ENCODE measurements around the gene SRSF12.
A peak's percentile ranks its signal among the peaks of the same experiment; 100 is the strongest.

The SRSF12 gene

DNA sequence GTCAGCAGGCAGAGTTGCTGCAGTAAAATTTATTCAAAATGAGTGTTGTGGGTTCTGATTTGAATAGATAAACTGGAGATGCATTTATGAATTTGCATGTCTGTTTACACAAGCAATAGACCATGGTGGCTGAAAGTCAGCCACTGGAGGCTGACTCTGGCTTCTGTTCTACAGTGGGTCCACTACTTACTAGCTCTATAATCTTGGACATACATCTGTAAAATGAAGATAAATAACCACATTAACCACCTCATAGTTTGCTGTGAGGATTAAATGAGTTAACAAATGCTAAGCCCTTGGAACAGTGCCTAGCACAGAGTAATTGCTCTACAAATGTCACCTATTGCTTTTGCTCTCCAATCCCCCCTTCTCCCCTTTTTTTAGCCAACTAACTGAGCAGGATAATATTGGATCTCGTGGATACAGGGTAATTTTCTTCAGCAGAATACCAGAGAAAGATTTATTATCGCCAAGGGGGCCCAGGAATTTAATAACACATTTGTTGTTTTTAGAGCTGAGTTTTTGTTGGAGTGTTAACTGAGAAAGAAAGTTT, 26.6 kb upstream of the SRSF12 start:
- peaks cover 2% of the 10 kb centered on the region for H4K20me1 ChIP-seq (ENCODE audit: insufficient read depth, low read length, poor library complexity, severe bottlenecking)
- H3K4me3 ChIP-seq (ENCODE audit: low read length, poor library complexity, severe bottlenecking) = peak overlapping the region; percentile 97
- no peak for TF ChIP-seq EZH2phosphoT487 (IDR thresholded peaks at IDR 0.05; ENCODE audit: borderline replicate concordance)
- TF ChIP-seq, protein P1, sequence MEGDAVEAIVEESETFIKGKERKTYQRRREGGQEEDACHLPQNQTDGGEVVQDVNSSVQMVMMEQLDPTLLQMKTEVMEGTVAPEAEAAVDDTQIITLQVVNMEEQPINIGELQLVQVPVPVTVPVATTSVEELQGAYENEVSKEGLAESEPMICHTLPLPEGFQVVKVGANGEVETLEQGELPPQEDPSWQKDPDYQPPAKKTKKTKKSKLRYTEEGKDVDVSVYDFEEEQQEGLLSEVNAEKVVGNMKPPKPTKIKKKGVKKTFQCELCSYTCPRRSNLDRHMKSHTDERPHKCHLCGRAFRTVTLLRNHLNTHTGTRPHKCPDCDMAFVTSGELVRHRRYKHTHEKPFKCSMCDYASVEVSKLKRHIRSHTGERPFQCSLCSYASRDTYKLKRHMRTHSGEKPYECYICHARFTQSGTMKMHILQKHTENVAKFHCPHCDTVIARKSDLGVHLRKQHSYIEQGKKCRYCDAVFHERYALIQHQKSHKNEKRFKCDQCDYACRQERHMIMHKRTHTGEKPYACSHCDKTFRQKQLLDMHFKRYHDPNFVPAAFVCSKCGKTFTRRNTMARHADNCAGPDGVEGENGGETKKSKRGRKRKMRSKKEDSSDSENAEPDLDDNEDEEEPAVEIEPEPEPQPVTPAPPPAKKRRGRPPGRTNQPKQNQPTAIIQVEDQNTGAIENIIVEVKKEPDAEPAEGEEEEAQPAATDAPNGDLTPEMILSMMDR (conservative IDR thresholded peaks at IDR 0.05; ENCODE audit: low read length) = no peak
- no peaks in the 10 kb centered on the region for H3K9me3 ChIP-seq (ENCODE audit: insufficient read depth, low read depth, low read length)
- H3K4me1 ChIP-seq (ENCODE audit: insufficient read depth, low read length, poor library complexity, severe bottlenecking) = peaks cover 46% of the 10 kb centered on the region
- H3K27me3 ChIP-seq (ENCODE audit: insufficient read depth, low read length, poor library complexity, severe bottlenecking) = no peaks in the 10 kb centered on the region
- no peaks in the 10 kb centered on the region for H3K36me3 ChIP-seq (ENCODE audit: insufficient read depth, low read length)
- H3K9me2 ChIP-seq (replicated peaks; ENCODE audit: low read depth, low read length) = no peaks in the 10 kb centered on the region
- peaks cover 32% of the 10 kb centered on the region for H3K79me2 ChIP-seq (ENCODE audit: insufficient read depth, low read length)
- H3K9ac ChIP-seq (ENCODE audit: low read depth, low read length, poor library complexity, severe bottlenecking) = peak overlapping the region; percentile 86
- H3F3A ChIP-seq (ENCODE audit: low read depth) = 0 out of 2 replicates have a peak, but pooled peaks cover 4% of the 10 kb centered on the region
- peak overlapping the region; percentile 77 for H3K4me2 ChIP-seq (ENCODE audit: low read depth, low read length, poor library complexity, severe bottlenecking)
- no peak overlapping the region for H2AFZ ChIP-seq (ENCODE audit: low read length)

DNA sequence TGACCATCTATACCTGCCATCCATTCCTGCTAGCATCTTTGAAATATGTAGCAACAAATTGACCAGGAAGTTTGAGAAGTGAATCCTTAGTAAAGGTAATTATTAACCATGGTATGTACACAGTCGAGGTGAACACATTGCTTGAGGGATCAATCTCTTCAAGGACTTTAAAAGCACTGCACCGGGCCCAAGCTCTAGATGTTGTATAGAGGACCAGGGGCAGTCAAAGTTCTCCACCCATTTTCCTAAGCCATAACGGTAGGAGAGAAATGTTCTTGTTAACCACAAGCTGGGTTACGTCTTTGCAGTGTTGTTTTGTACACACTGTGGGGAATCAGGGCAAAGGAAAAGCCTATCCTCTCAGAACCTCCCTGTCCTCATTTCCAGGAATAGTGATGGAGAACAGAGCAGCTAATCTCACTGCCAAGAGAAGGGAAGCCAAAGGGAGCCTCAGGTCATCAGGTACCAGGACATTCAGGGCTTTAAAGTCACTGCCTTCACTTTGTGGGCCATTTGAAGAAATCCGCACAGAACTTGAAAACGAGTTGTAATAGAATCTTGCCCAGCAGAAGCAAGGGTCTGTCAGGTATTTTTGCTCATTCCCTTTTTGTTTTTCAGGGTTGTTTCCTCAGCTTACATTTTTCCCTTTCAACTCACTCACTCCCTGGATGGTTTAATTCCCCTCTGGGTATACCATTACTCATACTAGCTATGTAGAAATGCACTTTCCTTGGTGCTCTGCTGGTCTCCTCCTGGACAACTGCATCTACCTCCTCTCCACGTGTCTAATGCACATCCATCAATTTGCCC, 22.7 kb upstream of the SRSF12 start:
- H2AFZ ChIP-seq (ENCODE audit: low read length) = no peak overlapping the region
- no peaks in the 10 kb centered on the region for H3K36me3 ChIP-seq (ENCODE audit: insufficient read depth, low read length)
- no peaks in the 10 kb centered on the region for H3K79me2 ChIP-seq (ENCODE audit: insufficient read depth, low read length)
- peaks cover 22% of the 10 kb centered on the region for H3K4me1 ChIP-seq (ENCODE audit: insufficient read depth, low read length, poor library complexity, severe bottlenecking)
- H3K9me3 ChIP-seq (ENCODE audit: insufficient read depth, low read depth, low read length) = no peaks in the 10 kb centered on the region
- no peak overlapping the region for H3K4me3 ChIP-seq (ENCODE audit: low read length, poor library complexity, severe bottlenecking)
- H3K9me2 ChIP-seq (replicated peaks; ENCODE audit: low read depth, low read length) = no peaks in the 10 kb centered on the region
- no peaks in the 10 kb centered on the region for H4K20me1 ChIP-seq (ENCODE audit: insufficient read depth, low read length, poor library complexity, severe bottlenecking)
- no peak overlapping the region for H3K4me2 ChIP-seq (ENCODE audit: low read depth, low read length, poor library complexity, severe bottlenecking)
- H3F3A ChIP-seq (ENCODE audit: low read depth) = 0 out of 2 replicates have a peak, but pooled peaks cover 3% of the 10 kb centered on the region
- H3K9ac ChIP-seq (ENCODE audit: low read depth, low read length, poor library complexity, severe bottlenecking) = no peak overlapping the region
- H3K27me3 ChIP-seq (ENCODE audit: insufficient read depth, low read length, poor library complexity, severe bottlenecking) = no peaks in the 10 kb centered on the region
- no peak for TF ChIP-seq EZH2phosphoT487 (IDR thresholded peaks at IDR 0.05; ENCODE audit: borderline replicate concordance)
- TF ChIP-seq, protein P1 (conservative IDR thresholded peaks at IDR 0.05; ENCODE audit: low read length) = no peak

DNA sequence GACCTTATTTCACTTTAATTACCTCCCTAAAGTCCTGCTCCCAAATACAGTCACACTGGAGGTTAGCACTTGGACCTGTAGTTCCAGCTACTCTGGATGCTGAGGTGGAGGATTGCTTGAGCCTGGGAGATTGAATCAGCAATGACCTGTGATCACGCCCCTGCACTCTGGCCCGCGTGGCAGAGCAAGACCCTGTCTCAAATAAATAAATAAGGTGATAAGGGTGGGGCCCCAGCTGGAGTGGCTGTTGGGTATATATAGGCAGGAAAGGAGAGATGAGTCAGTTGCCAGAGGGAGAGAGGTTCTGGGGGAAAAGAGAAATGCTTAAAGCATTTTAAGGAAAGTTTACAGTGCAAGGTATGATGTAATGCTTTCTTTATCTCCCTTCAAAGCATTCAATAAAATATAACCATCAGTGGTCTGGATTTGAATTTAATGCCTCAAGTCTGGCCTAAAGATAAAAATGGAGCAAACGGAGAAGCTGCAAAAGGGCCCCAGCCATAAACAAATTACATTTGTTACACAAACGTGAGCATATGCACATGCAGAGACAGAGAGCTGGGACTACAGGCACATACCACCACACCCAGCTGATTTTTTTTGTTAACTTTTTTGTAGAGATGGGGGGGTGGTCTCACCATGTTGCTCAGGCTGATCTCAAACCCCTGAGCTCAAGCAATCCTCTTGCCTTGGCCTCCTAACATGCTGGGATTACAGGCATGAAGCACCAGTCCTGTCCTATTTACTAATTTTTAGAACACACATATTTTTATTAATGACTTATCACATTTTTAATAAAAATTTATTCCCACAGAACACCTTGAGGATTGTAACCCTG, 21.9 kb upstream of the SRSF12 start:
- TF ChIP-seq EZH2phosphoT487 (IDR thresholded peaks at IDR 0.05; ENCODE audit: borderline replicate concordance) = no peak
- TF ChIP-seq, protein P1 (conservative IDR thresholded peaks at IDR 0.05; ENCODE audit: low read length) = no peak
- H3K9ac ChIP-seq (ENCODE audit: low read depth, low read length, poor library complexity, severe bottlenecking) = no peak overlapping the region
- H3K4me3 ChIP-seq (ENCODE audit: low read length, poor library complexity, severe bottlenecking) = no peak overlapping the region
- no peaks in the 10 kb centered on the region for H3F3A ChIP-seq (ENCODE audit: low read depth)
- no peaks in the 10 kb centered on the region for H3K9me2 ChIP-seq (replicated peaks; ENCODE audit: low read depth, low read length)
- no peaks in the 10 kb centered on the region for H4K20me1 ChIP-seq (ENCODE audit: insufficient read depth, low read length, poor library complexity, severe bottlenecking)
- no peaks in the 10 kb centered on the region for H3K9me3 ChIP-seq (ENCODE audit: insufficient read depth, low read depth, low read length)
- H3K36me3 ChIP-seq (ENCODE audit: insufficient read depth, low read length) = no peaks in the 10 kb centered on the region
- peaks cover 14% of the 10 kb centered on the region for H3K4me1 ChIP-seq (ENCODE audit: insufficient read depth, low read length, poor library complexity, severe bottlenecking)
- H2AFZ ChIP-seq (ENCODE audit: low read length) = no peak overlapping the region
- no peaks in the 10 kb centered on the region for H3K27me3 ChIP-seq (ENCODE audit: insufficient read depth, low read length, poor library complexity, severe bottlenecking)
- H3K4me2 ChIP-seq (ENCODE audit: low read depth, low read length, poor library complexity, severe bottlenecking) = no peak overlapping the region
- H3K79me2 ChIP-seq (ENCODE audit: insufficient read depth, low read length) = no peaks in the 10 kb centered on the region
